Lower leg skin (tissue), 3 donors: ENCODE results near the gene RASA3.

Experiments used
- POLR2A ChIP-seq, 2 donors: fragments of 450-650 bp; IDR thresholded peaks; one replicate each; pipeline ENCODE4 v1.6.1; 2016 to 2017; ENCODE audit warnings: antibody characterized with exemption in 2 of 2, mild to moderate bottlenecking in 1 of 2, moderate library complexity in 1 of 2
- TF ChIP-seq, protein P1 (sequence below), 3 donors: fragments of 450-650 bp; IDR thresholded peaks; one replicate each; pipeline ENCODE4 v1.5.1; 2016; ENCODE audit warnings: antibody characterized with exemption in 3 of 3, mild to moderate bottlenecking in 3 of 3, moderate library complexity in 2 of 3

DNA sequence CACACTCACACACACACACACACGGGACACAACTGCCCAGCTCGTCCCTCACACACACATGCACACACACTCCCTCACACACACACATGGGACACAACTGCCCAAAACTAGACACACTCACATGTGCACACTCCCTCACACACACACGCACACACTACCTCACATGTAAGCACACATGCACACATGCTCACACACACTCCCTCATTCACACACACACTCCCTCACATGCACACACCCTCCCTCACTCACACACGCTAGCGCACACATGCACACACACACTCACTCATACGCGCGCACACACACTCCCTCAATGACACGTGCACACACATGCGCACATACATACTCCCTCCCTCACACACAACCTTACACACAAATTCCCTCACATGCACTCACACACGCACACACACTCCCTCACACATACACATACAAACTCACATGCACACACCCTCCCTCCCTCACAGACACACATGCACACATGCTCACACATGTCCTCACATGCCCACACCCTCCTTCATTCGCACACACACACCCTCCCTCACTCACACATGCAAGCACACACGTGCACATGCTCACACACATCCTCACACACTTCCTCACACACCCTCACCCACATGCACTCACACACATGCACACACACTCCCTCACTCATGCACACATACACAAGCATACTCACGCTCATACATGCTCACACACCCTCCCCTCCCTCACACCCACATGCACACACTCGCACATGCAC is 9.0 kb upstream of the RASA3 start:
- TF ChIP-seq, protein P1, sequence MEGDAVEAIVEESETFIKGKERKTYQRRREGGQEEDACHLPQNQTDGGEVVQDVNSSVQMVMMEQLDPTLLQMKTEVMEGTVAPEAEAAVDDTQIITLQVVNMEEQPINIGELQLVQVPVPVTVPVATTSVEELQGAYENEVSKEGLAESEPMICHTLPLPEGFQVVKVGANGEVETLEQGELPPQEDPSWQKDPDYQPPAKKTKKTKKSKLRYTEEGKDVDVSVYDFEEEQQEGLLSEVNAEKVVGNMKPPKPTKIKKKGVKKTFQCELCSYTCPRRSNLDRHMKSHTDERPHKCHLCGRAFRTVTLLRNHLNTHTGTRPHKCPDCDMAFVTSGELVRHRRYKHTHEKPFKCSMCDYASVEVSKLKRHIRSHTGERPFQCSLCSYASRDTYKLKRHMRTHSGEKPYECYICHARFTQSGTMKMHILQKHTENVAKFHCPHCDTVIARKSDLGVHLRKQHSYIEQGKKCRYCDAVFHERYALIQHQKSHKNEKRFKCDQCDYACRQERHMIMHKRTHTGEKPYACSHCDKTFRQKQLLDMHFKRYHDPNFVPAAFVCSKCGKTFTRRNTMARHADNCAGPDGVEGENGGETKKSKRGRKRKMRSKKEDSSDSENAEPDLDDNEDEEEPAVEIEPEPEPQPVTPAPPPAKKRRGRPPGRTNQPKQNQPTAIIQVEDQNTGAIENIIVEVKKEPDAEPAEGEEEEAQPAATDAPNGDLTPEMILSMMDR (IDR thresholded peaks at IDR 0.05) = peak in 1 of 3 donors; percentile 2
- TF ChIP-seq POLR2A (IDR thresholded peaks at IDR 0.05) = no peak
